Skin epidermis (tissue), 12 donors: ENCODE results near the gene CBFB.

Source experiments
- H3K27ac ChIP-seq, 21 experiments: fragments of 200-600 bp; sonication (generic) in 11 of 21; one replicate each; pipeline ENCODE4 v1.5.0; 2020; ENCODE audit warnings: mild to moderate bottlenecking in 3 of 21, inconsistent platforms in 2 of 21, moderate library complexity in 2 of 21
- H3K4me3 ChIP-seq, 7 experiments: fragments of 200-600 bp; sonication (generic) in 2 of 7; one replicate each; pipeline ENCODE4 v1.5.0; 2020; ENCODE audit warnings: inconsistent platforms in 2 of 7, mild to moderate bottlenecking in 2 of 7, moderate library complexity in 1 of 7

The CBFB gene

DNA sequence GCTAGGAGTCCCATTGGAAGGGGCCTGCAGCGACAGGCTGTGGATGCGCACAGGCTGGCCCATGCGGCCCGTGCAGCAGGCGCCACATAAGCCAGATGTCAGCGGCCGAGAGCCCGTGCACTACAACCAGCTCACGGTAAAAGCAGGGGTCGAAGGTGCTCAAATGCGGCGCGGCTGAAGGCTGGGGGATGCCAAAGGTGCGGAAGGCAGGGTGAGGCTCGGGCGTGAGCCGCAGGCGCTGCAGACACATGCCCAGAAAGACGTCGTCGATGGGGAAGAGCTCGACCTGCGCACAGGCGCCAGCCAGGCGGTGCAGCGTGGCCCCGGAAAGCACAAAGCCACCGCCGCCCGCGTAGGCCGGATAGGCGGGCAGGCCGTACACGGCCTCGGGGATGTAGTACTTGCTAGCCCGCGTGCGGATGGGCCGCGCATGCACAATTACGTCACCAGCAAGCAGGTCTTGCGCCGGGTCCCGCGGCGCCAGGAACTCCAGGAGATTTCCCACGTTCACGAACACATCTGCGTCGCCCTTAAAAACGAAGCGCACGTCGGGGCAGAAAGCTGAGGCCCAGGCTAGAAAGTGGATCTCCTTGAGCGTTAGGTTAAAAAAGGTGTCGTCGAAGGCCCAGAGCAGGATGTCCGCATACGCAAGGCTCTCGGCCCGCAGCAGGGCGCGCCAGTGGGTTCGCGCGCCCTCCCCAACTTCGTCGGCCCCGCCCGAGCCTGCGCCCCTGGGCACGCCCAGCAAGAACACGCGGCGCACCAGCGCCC lies 120.5 kb downstream of the CBFB start:
- H3K4me3 ChIP-seq = peak overlapping the region in 3 of 7 experiments; percentile 51 to 69 (median 64)
- H3K27ac ChIP-seq = peak overlapping the region in 1 of 21 experiments; percentile 79

DNA sequence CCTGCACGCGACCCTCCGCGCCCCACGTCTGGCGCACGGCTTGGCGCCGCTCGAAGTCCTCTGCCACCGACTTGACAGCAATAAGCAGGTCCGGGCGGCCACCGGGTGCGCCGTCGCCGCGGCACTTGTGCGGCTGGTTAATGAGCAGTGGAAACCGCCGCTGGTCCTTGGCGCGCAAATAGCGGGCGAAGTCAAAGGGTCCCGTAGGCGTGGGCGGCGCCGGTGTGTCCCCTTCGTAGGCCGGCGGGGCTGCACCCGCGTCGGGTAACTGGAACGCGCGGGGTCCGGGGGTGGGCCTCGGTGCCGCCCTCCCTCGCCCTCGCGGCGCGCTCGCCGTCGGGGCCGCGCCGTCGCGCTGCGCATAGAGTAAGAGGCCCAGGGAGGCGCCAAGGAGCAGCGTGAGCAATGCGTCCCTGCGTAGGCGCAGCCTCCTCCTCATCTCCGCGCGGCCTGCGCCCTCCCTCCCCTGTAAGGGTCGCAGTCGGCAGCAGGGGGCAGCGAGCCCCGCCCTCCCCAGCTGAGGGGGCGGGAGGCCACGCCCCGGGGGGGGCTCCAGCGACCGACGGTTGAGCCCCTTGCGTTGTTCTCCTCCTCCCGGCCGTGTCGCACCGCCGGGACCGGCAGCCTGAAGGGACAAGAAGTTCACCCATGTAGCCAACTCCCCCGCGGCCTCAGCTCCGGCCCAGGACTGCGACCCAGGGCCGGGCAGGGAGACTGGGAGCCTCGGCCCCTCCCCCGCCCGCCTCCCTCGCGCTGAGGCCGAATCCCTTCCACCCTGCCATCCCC lies 121.3 kb downstream of the CBFB start:
- H3K27ac ChIP-seq = peak overlapping the region in 20 of 21 experiments; percentile 64 to 96 (median 84)
- H3K4me3 ChIP-seq = peak overlapping the region; percentile 51 to 78 (median 62)
